Mesendoderm (in vitro differentiated cells): Measurements from ENCODE around the gene BFSP2.

Experiments
- DNase-seq: peaks from one replicate; pipeline ENCODE4 v3.0.0; 2013
- H2AK5ac ChIP-seq: 2 replicates; pipeline ENCODE4 v1.6.1; 2013; ENCODE audit warnings: low read length, inconsistent platforms
- H2BK120ac ChIP-seq: 2 replicates; pipeline ENCODE4 v1.6.1; 2013; ENCODE audit warnings: low read depth, mild to moderate bottlenecking, low read length, moderate library complexity, mixed read lengths
- H2BK15ac ChIP-seq: replicated peaks from 2 replicates; pipeline ENCODE4 v1.6.1; 2013; ENCODE audit warnings: low read depth, mild to moderate bottlenecking, moderate library complexity
- H2BK5ac ChIP-seq: 2 replicates; pipeline ENCODE4 v1.6.1; 2013; ENCODE audit warnings: low read length, inconsistent platforms
- H3K18ac ChIP-seq: 2 replicates; pipeline ENCODE4 v1.6.1; 2013; ENCODE audit warnings: mild to moderate bottlenecking, low read length, mixed read lengths
- H3K23ac ChIP-seq: one replicate; pipeline ENCODE4 v1.6.1; 2013; ENCODE audit warnings: low read length
- H3K27ac ChIP-seq: 2 replicates; pipeline ENCODE4 v1.5.1; 2013; ENCODE audit warnings: low read depth, mild to moderate bottlenecking, inconsistent platforms, low read length, moderate library complexity
- H3K27me3 ChIP-seq: 2 replicates; pipeline ENCODE4 v1.6.1; 2013; ENCODE audit warnings: low read length, control low read depth, mild to moderate bottlenecking, inconsistent platforms; ENCODE audit not compliant: insufficient read depth, poor library complexity
- H3K36me3 ChIP-seq: 2 replicates; pipeline ENCODE4 v1.6.1; 2013; ENCODE audit warnings: low read length, inconsistent platforms; ENCODE audit not compliant: control insufficient read depth, insufficient read depth
- H3K4ac ChIP-seq: one replicate; pipeline ENCODE4 v1.6.1; 2013; ENCODE audit warnings: low read depth, mild to moderate bottlenecking, low read length, moderate library complexity
- H3K4me1 ChIP-seq: 2 replicates; pipeline ENCODE4 v1.6.1; 2013; ENCODE audit warnings: low read depth, low read length, inconsistent platforms; ENCODE audit not compliant: control insufficient read depth
- H3K4me2 ChIP-seq: 2 replicates; pipeline ENCODE4 v1.6.1; 2013; ENCODE audit warnings: low read length
- H3K4me3 ChIP-seq: 2 replicates; pipeline ENCODE4 v1.5.1; 2013; ENCODE audit warnings: mild to moderate bottlenecking, low read length
- H3K56ac ChIP-seq: one replicate; pipeline ENCODE4 v1.6.1; 2013; ENCODE audit warnings: low read length
- H3K79me1 ChIP-seq: 2 replicates; pipeline ENCODE4 v1.6.1; 2013; ENCODE audit warnings: low read length, inconsistent platforms
- H3K79me2 ChIP-seq: 2 replicates; pipeline ENCODE4 v1.6.1; 2013; ENCODE audit warnings: mild to moderate bottlenecking, low read length; ENCODE audit not compliant: control insufficient read depth, insufficient read depth
- H3K9ac ChIP-seq: 2 replicates; pipeline ENCODE4 v1.6.1; 2013; ENCODE audit warnings: low read length, inconsistent platforms
- H4K5ac ChIP-seq: one replicate; pipeline ENCODE4 v1.6.1; 2013; ENCODE audit warnings: low read length
- H4K8ac ChIP-seq: one replicate; pipeline ENCODE4 v1.6.1; 2013; ENCODE audit warnings: low read depth, mild to moderate bottlenecking, control low read depth, low read length, moderate library complexity
- WGBS: extraction: QIAGEN DNeasy Blood & Tissue Kit; methylation state at CpG from one replicate; pipeline ENCODE4 v1.1.7; 2013; ENCODE audit warnings: low lambda C conversion rate, missing lambda C conversion rate; ENCODE audit not compliant: insufficient coverage; ENCODE audit errors: extremely low coverage; 5-methylcytosine and 5-hydroxymethylcytosine counted together

BFSP2 gene

DNA sequence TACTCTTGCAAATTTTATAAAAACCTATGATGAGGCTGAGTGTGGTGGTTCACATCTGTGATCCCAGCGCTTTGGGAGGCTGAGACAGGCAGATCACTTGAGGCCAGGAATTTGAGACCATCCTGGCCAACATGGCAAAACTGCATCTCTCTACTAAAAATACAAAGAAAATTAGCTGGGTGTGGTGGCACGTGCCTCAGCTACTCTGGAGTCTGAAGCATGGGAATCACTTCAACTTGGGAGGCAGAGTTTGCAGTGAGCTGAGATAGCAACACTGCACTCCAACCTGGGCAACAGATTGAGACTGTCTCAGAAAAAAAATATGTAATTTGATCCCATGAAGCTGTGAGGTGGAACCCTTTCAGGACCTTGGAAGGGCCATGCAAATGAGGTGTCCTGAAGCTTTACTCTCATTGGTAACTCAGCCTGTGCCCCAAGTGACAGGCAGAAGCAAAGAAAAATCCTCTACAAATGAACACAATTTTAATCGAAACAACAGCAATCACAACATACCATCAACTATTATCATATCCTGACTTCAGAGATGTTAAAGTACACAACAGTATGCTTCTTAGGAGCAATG, 89.0 kb downstream of the BFSP2 start:
- peak; percentile 37 for DNase-seq
- WGBS = no CpG with 5 or more reads among the region's 3 CpGs

DNA sequence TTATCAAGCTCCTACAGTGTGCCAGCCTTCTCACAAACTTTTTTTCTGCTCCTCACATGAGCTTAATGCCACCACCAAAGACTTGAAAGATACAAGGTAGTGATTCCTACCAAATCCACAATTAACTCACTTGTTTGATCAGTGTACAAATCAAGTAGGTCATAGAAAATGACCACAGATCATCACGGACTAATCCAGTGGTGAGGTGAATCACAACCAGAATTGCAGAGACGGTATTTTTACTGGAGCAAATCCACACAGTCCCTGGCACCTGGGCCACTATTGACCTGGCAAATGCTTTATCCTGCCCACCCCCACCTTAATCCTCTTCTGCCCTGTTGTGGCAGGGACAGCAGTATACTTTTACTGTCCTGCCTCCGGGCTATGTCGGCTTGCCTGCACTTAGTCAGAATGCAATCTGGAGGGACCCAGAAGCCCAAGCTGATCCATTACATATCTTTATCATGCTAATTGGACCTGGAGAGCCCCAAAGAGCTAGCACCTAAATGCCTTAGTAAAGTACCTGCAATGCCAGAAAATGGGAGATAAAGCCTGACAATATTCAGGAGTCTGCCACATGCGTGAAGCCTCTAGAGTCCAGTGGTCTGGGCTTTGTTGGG, 89.7 kb downstream of the BFSP2 start:
- Histone ChIP-seq H2BK120ac (no peak overlapping the region), H2AK5ac (no peak overlapping the region), H3K56ac (no peak overlapping the region), H2BK5ac (no peak overlapping the region), H3K18ac (no peak overlapping the region), H3K4me2 (no peak overlapping the region), H3K23ac (no peak overlapping the region), H2BK15ac (no peak overlapping the region), H3K4ac (no peak overlapping the region), H3K36me3 (no peaks in the 10 kb centered on the region), H3K27ac (no peak overlapping the region), H3K4me1 (no peaks in the 10 kb centered on the region), H3K9ac (no peak overlapping the region), H4K5ac (no peak overlapping the region), H3K27me3 (no peaks in the 10 kb centered on the region), H3K79me1 (no peaks in the 10 kb centered on the region), H4K8ac (no peak overlapping the region), H3K4me3 (no peak overlapping the region), H3K79me2 (no peaks in the 10 kb centered on the region)
- no CpG with 5 or more reads among the region's 5 CpGs for WGBS
- DNase-seq = peak; percentile 49

More for the DNA sequence above, 89.0 kb downstream of the BFSP2 start:
- no peak overlapping the region for H2BK15ac ChIP-seq
- no peak overlapping the region for H3K4me3 ChIP-seq
- H3K27ac ChIP-seq = no peak overlapping the region
- H3K4me2 ChIP-seq = no peak overlapping the region
- H4K8ac ChIP-seq = no peak overlapping the region
- H3K4ac ChIP-seq = no peak overlapping the region
- H3K27me3 ChIP-seq = no peaks in the 10 kb centered on the region
- H2AK5ac ChIP-seq = no peak overlapping the region
- no peaks in the 10 kb centered on the region for H3K79me1 ChIP-seq
- H3K79me2 ChIP-seq = no peaks in the 10 kb centered on the region
- H3K4me1 ChIP-seq = no peaks in the 10 kb centered on the region
- H3K23ac ChIP-seq = no peak overlapping the region
- no peak overlapping the region for H4K5ac ChIP-seq
- no peak overlapping the region for H2BK120ac ChIP-seq
- H3K18ac ChIP-seq = no peak overlapping the region
- no peaks in the 10 kb centered on the region for H3K36me3 ChIP-seq
- H3K56ac ChIP-seq = no peak overlapping the region
- no peak overlapping the region for H3K9ac ChIP-seq
- no peak overlapping the region for H2BK5ac ChIP-seq

DNA sequence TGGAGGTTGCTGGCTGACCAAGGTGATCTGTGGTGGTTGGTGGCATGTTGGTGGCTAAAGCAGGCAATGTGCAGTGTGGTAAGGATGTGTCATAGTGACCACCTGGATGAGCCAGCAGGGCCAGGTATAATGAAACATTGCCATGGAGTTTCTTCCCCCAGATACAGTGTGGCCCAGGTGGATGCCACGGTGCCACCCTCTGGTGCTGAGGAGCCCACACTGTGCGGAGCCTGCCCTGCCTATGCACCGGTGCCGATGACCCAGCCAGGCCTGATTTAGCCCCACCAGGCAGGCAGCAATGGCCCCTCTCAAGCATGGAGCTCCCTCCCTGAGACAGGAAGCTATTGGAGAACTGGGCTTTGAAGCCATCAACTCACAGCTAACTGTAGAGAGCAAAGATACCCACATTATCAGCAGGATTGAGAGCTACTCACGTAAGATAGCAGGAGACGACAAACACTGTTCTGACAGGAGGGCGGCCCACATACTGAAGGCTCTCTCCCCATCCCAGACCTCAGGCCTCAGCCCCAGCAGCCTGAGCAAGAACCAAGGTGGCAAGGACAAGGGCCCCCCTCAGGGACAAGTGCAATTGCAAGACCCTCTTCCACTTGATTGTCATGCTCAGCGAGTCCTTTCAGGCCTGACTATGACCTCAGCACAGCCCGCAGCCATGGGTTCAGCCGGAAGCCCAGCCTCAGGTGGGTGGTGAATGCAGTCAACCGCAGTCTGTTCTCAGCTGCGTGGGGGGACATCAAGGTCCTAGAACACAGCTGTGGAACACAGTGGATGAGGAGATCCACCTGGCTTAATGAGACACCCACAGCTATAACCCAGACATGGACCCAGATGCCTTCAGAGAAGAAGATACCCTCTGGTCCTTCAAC, 90.9 kb downstream of the BFSP2 start:
- no peak overlapping the region for H3K56ac ChIP-seq
- WGBS = no CpG with 5 or more reads among the region's 12 CpGs

DNA sequence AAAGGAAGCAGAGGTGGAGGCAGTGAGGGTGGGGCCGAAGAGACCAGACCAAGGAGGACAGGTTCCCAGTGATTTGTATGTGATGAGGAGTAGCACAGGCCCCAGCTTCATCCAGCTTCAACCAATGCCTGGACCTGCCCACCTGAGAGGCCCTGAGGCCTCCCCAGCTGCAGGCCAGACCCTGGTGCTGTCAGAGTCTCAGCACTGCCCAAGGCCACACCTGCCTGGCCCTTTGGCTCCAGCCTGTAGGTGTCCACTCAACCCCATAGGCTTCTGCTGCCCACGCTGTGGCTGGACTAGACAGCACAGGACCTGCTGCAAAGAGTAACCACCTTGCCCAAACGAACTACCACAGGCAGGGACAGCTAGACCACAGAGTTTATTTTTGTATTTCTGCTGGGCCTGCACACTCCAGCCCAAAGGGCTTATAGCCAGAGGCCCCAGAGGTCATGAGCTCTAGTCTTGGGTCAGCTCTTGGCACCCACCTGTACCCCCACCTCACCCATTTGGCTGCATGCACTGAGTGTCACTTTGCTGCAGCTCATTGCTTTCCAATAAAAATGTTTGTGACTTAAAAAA, 91.7 kb downstream of the BFSP2 start:
- no CpG with 5 or more reads among the region's 3 CpGs for WGBS
- Histone ChIP-seq H3K23ac (no peak overlapping the region), H2AK5ac (no peak overlapping the region)

More for the DNA sequence above, 90.9 kb downstream of the BFSP2 start:
- Histone ChIP-seq H3K4me3 (no peak overlapping the region), H3K18ac (no peak overlapping the region), H3K79me2 (no peaks in the 10 kb centered on the region), H3K4me2 (no peak overlapping the region), H4K5ac (no peak overlapping the region), H3K27ac (no peak overlapping the region), H3K9ac (no peak overlapping the region), H2BK15ac (no peak overlapping the region), H3K23ac (no peak overlapping the region), H3K79me1 (no peaks in the 10 kb centered on the region), H3K4me1 (no peaks in the 10 kb centered on the region), H3K4ac (no peak overlapping the region), H3K36me3 (no peaks in the 10 kb centered on the region), H2AK5ac (no peak overlapping the region), H3K27me3 (no peaks in the 10 kb centered on the region), H4K8ac (no peak overlapping the region), H2BK120ac (no peak overlapping the region), H2BK5ac (no peak overlapping the region)
- DNase-seq = no peak

DNA sequence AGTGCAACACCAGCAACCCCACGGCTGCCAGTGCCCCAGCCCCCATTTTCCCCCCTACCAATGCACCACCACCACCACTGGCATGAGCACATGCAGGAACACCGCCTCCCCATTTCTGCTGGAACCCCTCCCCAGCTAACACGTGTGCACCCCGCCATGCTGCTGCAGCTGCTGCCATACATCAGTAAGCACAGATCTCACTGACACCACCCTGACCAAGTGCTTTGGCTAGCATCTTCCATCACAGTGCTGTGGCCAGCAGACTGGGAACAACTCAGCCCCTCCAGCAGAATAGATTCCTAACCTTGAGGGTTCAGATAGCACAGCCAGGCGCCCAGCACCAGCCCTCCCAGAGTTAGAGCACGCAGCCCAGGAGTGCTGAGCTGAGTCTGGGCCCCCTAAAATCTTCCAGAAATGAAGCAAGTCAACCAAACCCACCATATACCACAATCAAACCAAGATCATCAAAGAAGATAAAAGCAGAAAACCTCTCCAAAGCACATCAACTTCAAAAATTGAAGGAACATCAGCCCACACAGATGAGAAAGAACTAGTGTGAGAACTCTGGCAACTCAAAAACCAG, 92.4 kb downstream of the BFSP2 start:
- DNase-seq = no peak
- H2BK5ac ChIP-seq = no peak overlapping the region
- no CpG with 5 or more reads among the region's 6 CpGs for WGBS

More for the DNA sequence above, 91.7 kb downstream of the BFSP2 start:
- Histone ChIP-seq H3K79me1 (no peaks in the 10 kb centered on the region), H4K5ac (no peak overlapping the region), H3K36me3 (no peaks in the 10 kb centered on the region), H3K79me2 (no peaks in the 10 kb centered on the region), H3K4me2 (no peak overlapping the region), H3K4ac (no peak overlapping the region), H2BK120ac (no peak overlapping the region), H3K4me1 (no peaks in the 10 kb centered on the region), H3K18ac (no peak overlapping the region), H3K4me3 (no peak overlapping the region), H2BK15ac (no peak overlapping the region), H3K27me3 (no peaks in the 10 kb centered on the region), H3K9ac (no peak overlapping the region), H3K27ac (no peak overlapping the region), H4K8ac (no peak overlapping the region), H2BK5ac (no peak overlapping the region), H3K56ac (no peak overlapping the region)
- no peak for DNase-seq

More for the DNA sequence above, 92.4 kb downstream of the BFSP2 start:
- Histone ChIP-seq H3K27me3 (no peaks in the 10 kb centered on the region), H3K4ac (no peak overlapping the region), H3K27ac (no peak overlapping the region), H3K23ac (no peak overlapping the region), H3K4me1 (no peaks in the 10 kb centered on the region), H3K79me1 (no peaks in the 10 kb centered on the region), H3K56ac (no peak overlapping the region), H3K18ac (no peak overlapping the region), H3K4me2 (no peak overlapping the region), H4K8ac (no peak overlapping the region), H2BK15ac (no peak overlapping the region), H3K36me3 (no peaks in the 10 kb centered on the region), H3K79me2 (no peaks in the 10 kb centered on the region), H3K4me3 (no peak overlapping the region), H4K5ac (no peak overlapping the region), H2AK5ac (no peak overlapping the region), H2BK120ac (no peak overlapping the region), H3K9ac (no peak overlapping the region)
